ENCODE data around the gene UBE2Z.

Gene UBE2Z

GRCh38 chr17:48952904-48953303, 44.7 kb downstream of the UBE2Z start:
- no peak for TF ChIP-seq SPI1 (IDR thresholded peaks at IDR 0.05; ENCODE audit: borderline replicate concordance, low read depth)
- no peak for TF ChIP-seq REST (IDR thresholded peaks at IDR 0.05; ENCODE audit: insufficient replicate concordance, low read depth)
- no peak for TF ChIP-seq CTCF (IDR thresholded peaks at IDR 0.05; ENCODE audit: insufficient read depth, low read length)
- TF ChIP-seq GABPA (IDR thresholded peaks at IDR 0.05; ENCODE audit: low read depth): no peak
- TF ChIP-seq POLR2AphosphoS5 (IDR thresholded peaks at IDR 0.05; ENCODE audit: low read depth): no peak
- no peak for DNase-seq (ENCODE audit: low read depth in 1 of 2, low spot score in 1 of 2)
- Histone ChIP-seq H3K4me3 (replicated peaks; ENCODE audit: insufficient read depth, low read length) (no peak overlapping the region), H3K27me3 (ENCODE audit: insufficient read depth, poor library complexity, severe bottlenecking) (no peaks in the 10 kb centered on the region), H3K27ac (replicated peaks) (no peak overlapping the region)

- DNase-seq (ENCODE audit: low read depth in 1 of 2, low spot score in 1 of 2): peak in 1 of 2 experiments; percentile 53
Observed at GRCh38 chr17:48954300-48954755, 46.1 kb downstream of the UBE2Z start.

More at GRCh38 chr17:48954300-48954755, 46.1 kb downstream of the UBE2Z start:
- H3K27me3 ChIP-seq (ENCODE audit: insufficient read depth, poor library complexity, severe bottlenecking): no peaks in the 10 kb centered on the region
- no peak overlapping the region for H3K4me3 ChIP-seq (replicated peaks; ENCODE audit: insufficient read depth, low read length)
- no peak overlapping the region for H3K27ac ChIP-seq (replicated peaks)
- no peak for TF ChIP-seq SPI1 (IDR thresholded peaks at IDR 0.05; ENCODE audit: borderline replicate concordance, low read depth)
- TF ChIP-seq GABPA (IDR thresholded peaks at IDR 0.05; ENCODE audit: low read depth): no peak
- no peak for TF ChIP-seq POLR2AphosphoS5 (IDR thresholded peaks at IDR 0.05; ENCODE audit: low read depth)
- no peak for TF ChIP-seq REST (IDR thresholded peaks at IDR 0.05; ENCODE audit: insufficient replicate concordance, low read depth)
- TF ChIP-seq CTCF (IDR thresholded peaks at IDR 0.05; ENCODE audit: insufficient read depth, low read length): no peak
